Cortex of kidney (tissue), 1 donor: ENCODE measurements around the gene SLC24A4.

Experiments used
- DNase-seq: peaks from one replicate; lab custom pipeline; 2025; lab: John Stamatoyannopoulos, UW

SLC24A4 gene, protein sequence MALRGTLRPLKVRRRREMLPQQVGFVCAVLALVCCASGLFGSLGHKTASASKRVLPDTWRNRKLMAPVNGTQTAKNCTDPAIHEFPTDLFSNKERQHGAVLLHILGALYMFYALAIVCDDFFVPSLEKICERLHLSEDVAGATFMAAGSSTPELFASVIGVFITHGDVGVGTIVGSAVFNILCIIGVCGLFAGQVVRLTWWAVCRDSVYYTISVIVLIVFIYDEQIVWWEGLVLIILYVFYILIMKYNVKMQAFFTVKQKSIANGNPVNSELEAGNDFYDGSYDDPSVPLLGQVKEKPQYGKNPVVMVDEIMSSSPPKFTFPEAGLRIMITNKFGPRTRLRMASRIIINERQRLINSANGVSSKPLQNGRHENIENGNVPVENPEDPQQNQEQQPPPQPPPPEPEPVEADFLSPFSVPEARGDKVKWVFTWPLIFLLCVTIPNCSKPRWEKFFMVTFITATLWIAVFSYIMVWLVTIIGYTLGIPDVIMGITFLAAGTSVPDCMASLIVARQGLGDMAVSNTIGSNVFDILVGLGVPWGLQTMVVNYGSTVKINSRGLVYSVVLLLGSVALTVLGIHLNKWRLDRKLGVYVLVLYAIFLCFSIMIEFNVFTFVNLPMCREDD

DNA sequence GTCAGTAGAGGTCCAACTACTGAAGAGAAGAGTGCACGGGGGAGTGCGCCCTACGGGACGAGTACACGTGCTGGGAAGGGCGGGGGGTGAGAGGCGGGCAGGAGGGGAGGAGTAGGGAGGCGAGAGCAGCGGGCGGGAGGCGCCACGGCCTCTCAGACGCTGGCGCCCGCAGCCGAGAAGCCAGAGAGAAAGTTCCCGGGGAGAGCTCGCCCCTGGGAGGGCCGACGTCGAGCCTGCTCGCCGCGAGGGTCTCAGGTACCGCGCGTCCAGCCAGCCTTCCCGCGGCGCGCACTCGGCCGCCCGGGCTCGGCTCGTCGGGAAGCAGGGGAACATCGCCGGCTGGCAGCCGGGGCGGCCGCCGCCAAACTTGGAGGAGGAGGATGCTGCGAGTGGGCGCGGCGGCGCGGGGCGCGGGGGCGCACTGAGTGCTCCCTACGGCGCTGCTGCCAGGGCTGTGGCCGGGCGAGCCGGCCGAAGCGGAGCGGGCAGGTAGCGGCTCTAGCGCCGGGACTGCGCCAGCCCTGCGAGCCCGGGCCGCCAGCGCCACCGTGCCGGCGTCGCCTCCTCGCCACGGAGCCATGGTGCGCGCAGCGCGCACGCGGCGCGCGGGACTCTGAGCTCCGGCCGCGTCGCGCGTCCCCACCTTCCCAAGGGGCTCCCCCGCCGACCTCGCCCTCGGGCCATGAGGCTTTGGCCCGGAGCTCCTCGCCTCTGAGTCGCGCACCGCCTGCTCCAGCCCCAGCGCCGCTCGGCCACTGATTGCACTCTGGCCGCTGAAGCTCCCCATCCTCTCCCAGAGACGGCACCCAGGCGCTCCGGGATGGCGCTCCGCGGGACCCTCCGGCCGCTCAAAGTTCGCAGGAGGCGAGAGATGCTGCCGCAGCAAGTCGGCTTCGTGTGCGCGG is at the start of gene SLC24A4:
SLC24A4 (plus strand) TSS at position 155 of the 905 bp plus-strand sequence; CDS start at position 821, 666 bp downstream.
- no peak for DNase-seq

DNA sequence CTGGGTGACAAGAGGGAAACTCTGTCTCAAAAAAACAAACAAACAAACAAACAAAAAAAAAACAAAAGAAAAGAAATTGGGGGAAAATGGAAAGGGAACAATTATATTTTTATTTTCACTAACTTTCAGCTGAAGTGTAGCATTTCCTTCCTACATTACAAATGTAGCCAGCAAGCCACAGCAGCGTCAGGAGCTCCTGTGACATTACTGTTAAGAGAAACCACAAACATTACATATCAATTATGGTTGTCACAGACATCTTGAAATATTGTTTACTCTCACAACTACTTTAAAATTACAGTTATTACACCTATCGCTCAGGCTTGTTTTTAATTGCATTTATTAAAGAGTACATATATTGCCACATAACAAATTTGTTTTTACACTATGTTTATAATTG is 49.8 kb upstream of the SLC24A4 start:
- DNase-seq, result no peak

DNA sequence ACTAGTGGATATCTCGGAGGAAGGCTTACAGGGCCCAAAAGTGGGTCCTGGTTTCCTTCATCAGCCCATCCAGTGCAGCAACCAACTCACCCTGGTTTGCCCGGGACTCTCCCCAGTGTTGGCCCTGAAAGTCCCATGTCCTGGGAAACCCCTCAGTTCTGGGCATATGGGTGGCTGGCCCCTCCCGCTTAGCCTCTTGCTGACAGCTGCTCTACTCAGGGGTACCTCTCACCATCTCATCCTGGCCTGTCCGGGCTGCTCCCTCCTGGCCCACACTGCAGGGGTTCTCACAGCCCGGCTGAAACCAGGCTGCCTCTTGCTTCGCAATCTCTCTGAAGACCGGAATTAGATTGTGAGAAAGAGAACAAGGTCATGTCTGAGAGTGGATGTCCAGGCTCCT is 48.9 kb upstream of the SLC24A4 start:
- DNase-seq, result no peak

DNA sequence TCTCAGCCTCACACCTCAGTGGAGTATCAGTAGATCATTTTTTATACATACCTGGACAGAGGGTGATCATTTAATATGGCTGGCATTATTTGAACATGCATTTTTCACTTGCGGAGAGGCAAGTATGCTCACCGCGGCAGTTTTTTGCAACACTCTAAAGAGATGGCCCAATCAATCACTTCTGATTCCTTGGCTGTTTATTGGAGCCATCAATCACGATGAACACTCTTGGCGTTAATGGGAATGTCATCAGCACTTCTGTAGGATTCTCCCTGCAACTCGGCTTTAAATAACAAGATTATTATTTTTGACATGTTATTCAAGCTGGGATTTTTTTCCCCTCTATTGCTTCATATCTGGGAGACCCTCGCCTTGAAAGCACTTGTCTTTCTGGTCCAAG is 46.9 kb upstream of the SLC24A4 start:
- DNase-seq, result no peak

DNA sequence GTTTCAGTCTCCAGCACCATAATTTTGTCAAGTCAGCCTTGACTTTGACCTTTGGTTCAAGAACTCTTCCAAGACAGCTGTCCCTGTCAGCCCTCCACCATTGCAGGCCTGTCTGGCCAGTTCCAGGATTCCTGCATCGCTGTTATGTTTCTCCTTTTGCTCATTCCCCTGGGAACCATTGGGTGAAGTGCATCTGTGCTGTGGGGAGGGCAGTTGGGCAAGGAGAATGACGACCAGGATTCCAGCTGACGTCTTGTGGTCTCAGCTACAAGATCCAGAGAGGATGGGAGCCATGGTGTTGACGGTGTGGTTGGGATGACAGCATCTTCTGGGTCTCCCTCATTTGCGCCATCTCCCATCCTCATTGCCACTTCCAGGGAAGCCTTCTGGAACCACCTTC is 45.9 kb upstream of the SLC24A4 start:
- DNase-seq, result no peak

DNA sequence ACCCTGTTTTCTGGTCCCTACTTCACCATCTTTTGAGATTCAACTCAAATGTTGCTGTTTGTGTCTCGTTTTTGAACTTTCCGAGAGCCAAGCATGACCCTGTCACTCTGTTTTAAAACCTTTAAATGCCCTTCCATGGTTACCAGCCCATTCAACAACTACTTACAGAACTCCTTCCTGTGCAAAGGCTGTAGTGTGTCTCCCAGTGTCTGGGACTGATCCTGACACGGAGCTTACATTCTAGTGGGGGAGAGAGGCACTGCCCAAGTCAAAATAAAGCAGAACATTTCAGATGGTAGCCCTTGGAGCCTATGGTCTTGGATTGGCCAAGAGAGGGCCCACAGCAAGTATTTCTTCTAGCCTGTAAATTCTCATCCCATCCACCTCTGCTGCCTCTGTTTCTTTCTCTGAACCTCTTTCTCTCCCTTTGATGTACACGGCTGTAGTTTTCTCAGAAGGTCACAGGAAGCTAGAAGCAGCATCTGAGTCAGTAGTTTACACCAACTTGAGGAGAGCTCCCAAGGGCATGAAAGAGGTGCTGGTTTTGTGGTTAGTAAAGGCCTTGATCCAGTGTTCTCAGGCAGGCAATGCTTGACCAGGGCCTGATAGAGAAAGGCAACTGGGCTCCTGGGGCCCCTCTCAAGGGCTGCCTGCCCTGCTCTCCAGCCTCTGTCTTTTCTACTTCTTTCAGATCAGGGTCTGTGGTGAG is 42.3 kb upstream of the SLC24A4 start:
- DNase-seq, result no peak

DNA sequence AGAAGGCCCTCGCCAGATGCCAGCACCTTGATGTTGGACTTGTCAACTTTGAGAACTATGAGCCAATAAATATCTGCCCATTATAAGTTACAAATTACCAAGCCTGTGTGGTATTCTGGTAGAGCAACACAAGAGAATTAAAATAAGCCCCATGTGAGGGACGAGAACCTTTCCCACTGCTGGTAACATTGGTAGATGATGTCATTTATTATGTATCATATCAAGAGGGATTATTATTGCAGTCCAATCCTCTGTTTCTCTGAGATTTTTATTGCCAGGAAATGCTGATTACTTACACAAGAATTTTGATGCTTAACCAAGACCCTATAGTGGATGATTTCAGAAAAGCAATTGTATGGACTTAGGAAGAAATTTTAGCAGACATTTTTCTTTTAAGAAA is 40.3 kb upstream of the SLC24A4 start:
- DNase-seq, result no peak

DNA sequence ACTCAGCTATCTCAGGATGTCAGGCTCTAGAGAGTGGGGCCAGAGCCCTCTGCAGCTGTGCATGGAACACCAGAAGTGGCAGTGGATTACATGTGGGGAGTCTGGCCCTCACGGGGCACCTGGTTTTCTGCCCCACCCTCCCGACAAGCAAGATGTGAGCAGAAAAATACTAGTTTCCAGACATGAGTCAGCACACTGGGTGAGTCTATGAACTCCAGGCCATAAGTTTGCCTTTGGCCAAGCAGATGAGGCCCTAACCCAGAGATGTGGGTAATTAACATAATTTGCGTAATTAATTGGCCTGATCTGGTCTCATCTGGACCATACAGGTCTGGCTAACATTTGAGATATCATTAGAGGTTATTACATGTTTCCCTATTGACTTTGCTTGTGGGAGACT is 37.7 kb upstream of the SLC24A4 start:
- DNase-seq, result no peak

DNA sequence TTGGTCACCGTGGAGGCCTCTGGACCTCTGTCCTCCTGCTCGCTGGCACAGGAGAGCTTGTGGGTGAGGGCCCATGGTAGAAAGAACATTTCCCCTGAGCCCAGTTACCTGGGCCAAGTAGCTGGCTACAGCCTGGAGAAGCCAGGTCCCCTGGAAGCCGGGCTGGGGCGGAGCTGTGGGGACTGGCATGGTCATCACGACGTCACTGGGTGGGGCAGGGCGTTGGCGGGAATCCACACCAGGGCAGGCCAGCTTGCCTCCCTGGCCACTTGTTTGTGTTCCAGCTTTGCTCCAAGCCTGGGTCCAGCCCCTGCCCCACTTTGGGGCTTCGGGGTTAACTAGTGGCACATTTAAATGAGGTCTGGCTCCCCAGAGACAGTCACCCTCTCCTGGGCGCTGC is 35.0 kb upstream of the SLC24A4 start:
- no peak for DNase-seq

DNA sequence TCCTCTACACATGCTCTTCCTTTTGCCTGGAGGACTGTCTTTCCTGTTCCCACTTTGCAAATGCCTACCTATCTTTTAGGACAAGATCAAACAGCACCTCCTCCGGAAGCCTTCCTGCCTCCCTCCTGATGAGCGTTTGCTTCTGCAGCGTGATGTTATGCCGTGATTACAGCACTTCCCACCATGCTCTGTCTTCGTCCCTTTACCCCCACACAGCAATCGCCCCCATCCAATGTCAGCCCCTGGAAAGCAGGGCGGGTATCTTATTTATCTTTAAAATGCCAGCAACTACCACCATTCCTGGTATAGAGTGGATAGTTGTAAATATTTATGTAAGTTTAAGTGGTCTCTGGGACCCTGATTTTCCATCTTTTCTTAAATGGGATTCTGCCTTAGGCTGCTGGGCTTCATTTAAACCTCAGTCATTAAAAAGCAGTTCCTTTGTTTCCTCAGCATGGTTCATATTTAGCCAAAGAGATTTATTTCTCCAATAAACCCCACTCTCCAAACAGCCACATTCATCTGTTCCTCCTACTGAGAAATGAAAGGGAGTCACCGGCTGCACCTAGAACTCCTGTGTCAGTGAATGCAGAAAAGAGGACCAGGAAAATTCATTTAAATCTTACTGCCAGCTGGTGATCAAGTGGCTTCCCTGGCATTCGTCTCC is 33.8 kb upstream of the SLC24A4 start:
- no peak for DNase-seq

DNA sequence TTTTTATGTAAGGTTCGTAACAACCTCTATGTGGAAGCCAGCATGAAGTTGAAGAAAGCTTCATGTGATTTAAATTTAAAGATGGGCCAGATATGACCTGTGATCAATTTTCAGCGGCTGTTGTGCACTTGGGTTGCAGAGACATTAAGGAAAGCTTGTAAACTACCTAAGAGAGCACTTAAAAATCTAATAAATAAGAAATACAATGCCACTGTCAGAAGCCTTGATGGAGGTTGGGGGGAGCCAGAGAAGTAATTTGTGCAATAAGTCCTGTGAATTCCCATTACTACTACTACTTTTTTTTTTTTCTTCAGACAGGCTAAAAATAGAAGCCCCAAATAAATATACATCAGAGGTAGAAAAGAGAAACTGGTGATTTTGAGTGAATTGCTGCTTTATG is 30.3 kb upstream of the SLC24A4 start:
- no peak for DNase-seq

DNA sequence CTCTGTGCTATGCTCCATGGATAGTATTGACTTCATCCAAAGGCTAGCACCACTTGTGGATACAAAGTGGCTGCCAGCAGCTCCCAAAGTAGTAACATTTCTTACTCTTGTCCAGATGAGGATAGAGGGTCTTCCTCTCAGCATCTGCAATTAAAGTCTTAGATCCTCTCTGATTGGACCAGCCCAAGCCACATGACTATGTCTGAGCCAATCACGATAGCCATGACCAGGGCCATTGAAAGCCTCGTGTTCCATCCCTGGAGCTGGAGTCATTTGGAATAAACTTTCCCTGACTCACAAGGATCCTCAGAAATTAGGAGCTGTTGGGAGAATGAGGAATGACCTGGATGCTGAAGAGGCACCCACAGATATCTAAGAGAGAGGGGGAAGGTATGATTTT is 28.5 kb upstream of the SLC24A4 start:
- DNase-seq, result no peak

DNA sequence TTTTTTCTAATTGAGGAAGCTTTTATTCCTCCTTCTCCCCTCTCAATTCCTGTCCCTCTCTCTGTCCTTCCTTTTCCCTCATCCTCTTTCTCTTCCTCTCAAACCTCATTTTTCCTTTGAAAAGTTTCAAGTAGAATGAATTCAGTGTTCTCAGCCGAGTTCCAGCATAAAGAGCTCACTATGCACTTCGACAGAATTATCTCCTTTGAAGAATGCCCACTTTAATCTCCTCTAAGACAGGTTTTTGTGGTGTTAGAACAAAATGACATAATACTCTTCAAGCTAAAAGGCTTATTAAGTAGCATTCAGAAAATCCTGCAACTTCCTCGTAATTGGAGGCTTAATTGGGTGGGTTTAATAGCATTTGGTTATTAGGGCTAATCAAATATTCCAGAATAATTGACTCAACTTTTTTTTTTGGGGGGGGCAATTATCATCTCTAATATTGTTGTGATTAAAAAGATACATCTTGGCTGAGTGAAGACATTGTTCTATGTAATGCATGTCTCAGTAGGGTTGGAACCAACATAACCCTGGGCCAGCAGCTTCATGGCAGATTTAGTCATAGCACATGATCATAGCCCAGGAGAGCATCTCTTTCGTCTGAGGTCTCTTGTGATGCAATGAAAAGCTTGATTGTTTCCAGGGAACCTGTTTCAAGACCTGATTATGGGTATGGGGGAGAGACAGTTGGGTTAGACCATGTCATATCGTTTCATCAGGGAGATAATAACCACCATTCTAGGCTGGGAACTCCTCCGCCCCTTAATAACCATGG is 25.0 kb upstream of the SLC24A4 start:
- no peak for DNase-seq

DNA sequence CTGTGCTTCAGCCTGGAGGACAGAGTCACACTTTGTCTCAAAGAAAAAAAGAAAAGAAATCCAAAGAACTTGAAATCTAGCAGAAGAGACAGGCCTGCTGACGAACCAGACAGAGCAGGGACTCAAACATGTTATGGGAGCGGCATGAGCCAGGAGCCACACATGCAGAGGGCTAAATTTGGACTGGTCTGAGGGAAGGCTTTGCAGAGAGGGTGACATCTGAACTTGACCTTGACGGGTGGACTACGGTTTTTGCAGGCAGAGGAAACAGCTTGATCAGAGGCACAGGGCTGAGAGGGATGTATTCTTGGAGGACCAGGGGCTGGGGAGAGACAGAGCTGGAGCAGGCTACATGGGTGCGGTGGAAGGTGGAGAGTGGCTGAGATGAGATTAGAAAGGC is 20.5 kb upstream of the SLC24A4 start:
- DNase-seq, result no peak

DNA sequence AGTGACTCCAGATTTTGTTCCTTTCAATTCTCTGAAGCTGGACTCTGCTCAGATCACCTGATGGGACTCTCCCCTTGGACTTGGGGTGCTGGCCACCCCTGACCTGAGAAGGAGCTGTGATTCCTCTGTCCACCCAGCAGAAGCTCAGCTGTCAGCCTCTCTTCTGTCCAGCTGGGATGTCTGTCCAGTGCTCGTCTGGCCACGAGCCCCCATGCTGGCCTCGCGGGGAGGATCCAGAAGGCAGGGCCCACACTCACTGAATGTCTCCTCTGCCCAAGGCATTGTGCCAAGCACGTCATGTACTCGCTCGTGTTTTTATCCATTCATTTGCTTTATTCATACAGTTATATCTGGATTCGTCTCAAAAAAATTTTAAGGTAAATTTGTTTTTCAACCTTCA is 14.2 kb upstream of the SLC24A4 start:
- no peak for DNase-seq

DNA sequence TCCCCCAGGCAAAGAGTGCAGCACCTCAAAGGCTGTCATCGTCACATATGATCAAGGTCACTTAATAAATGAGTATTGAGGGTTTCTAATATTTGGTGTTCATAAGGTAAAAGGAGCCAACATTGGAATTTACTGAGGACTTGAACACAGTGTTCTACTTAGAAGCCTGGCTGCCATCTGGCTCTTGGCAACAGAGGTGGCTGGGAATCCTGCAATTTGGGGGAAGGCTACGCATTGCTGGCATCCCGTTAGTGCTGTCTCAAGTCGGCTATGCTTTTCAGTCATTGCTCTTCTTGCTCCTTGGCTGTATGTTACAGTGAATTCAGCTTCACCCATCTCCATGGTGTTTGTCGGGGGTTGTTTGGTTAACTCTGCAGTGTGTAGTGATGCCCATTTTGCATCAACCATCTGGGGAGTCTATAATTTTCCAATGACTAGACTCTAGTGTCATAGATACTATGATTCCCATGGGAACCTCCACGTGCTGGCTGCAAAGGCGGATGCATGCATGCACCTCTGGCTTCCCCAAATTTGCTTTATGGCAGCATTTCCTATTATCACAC is 12.9 kb upstream of the SLC24A4 start:
- no peak for DNase-seq

DNA sequence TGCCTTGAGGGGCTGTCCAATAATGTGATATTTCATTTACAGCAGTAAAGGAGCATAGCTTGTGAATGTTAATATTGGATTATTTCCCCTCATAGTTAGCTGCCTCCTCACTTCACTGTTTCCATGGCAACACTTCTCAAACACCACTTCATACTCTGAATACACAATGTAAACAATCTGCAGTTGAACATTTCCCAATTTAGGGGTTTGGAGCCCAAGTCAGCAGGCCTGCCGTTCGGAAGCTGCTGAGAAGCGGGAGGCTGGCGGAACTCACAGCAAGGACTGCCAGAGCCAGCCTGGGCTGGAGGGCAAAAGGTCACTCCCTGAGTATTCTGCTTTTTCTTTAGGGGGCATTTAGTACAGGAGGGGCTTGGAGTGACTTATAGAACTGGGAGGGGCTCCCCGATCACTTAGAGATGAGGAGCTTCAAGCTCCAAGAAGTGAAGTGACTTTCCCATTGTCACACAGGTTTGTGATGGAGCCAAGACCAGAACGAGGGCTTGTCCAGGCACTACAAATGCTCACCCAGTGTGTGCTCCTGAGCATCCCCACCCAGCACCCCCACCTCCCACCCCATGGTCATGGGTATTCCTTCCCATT is 12.1 kb upstream of the SLC24A4 start:
- no peak for DNase-seq

DNA sequence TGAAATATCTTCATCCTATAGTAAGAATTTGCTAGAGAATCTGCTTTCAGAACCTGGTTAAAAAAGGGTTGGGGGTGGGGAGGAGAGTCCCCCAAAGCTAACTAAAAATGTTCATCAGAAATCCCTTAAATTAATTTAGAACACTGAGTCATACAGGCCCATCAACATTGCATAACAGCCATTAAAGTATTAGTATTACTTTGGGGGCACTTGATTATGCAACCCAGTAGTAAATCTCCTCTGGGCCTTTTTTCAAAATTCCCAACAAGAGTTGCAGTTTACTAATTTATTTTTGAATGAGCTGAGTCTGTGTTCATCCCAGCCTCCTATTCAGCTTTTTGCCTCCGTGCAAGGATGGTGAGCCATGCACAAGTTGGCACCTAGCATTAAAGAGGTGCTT is 8.8 kb upstream of the SLC24A4 start:
- no peak for DNase-seq

DNA sequence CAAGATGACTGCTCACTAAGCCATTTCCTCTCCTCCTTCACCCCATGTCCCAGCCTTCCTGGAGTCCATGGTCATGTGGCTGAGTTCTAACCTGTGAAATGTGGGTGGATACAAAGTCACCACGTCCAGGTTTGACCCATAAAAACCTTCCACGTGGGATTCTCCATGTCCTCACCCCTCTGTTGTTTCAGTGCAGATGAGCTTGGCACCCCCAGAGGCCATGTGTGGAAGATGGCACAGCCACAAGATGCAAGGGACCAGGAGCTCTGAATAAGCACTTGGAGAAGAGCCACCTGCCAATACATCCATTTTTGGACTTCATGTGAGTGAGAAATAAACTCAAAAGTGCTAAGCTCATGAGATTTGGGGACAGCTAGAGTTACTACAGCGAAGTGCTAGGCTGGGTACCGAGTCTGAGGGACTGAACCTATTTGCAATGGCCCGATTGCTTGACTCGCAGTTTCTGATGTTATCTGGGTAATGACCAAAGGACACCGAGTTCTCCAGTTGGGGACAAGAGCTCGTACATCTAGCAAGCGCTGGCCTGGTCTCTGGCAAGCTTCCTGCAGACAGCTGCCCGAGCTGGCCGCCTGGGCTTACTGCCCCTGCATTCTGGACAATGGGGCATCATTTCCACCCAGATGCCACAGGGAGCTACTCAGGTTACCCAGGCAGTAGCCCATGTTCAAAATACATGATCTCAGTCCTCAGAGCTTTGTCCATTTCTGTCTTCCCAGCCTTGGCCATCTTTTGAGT is 7.7 kb upstream of the SLC24A4 start:
- no peak for DNase-seq
